H1 (cell line): ENCODE data around the gene CXCR5. TPM values are rescaled to one million over a fixed set of nuclear protein-coding genes. Genes with fewer than 3 reads are reported as not detected.

Experiments
- CTCF ChIA-PET: fragments of 300-600 bp; sonication (Branson Sonifier 250); formaldehyde crosslinking; loops from one replicate; lab custom pipeline; 2021; ENCODE audit not compliant: partially characterized antibody; lab: Charles Lee
- POLR2A ChIA-PET: fragments of 300-600 bp; sonication (Branson Sonifier 250); formaldehyde crosslinking; loops from one replicate; lab custom pipeline; 2021; ENCODE audit warnings: inconsistent platforms; ENCODE audit not compliant: partially characterized antibody; lab: Charles Lee
- DNase-seq, 2 experiments: peaks; one replicate each; pipeline versions ENCODE4 v3.0.0 to v3.0.0-alpha.2; 2010 to 2022; ENCODE audit warnings: low spot score in 2 of 2, low read depth in 1 of 2, mixed read lengths in 1 of 2
- FAIRE-seq: peaks from 2 replicates; lab custom pipeline; 2011; peaks lifted over from hg19 to GRCh38; lab: Jason Lieb, UNC
- H2AFZ ChIP-seq: 2 replicates; pipeline ENCODE4 v1.8.1; 2012; ENCODE audit warnings: low read length, inconsistent platforms
- H2AK5ac ChIP-seq: 2 replicates; pipeline ENCODE4 v1.6.1; 2013; ENCODE audit warnings: low read depth, low read length
- H2BK120ac ChIP-seq: replicated peaks from 2 replicates; pipeline ENCODE3; 2013; ENCODE audit warnings: low read depth, low read length, inconsistent platforms
- H2BK12ac ChIP-seq: 2 replicates; pipeline ENCODE4 v1.6.1; 2013; ENCODE audit warnings: low read depth, low read length
- H2BK15ac ChIP-seq: 2 replicates; pipeline ENCODE4 v1.6.1; 2013; ENCODE audit warnings: low read length
- H2BK20ac ChIP-seq: 2 replicates; pipeline ENCODE4 v1.6.1; 2013; ENCODE audit warnings: low read length
- H2BK5ac ChIP-seq: 2 replicates; pipeline ENCODE4 v1.6.1; 2013; ENCODE audit warnings: low read depth, low read length
- H3K14ac ChIP-seq: 2 replicates; pipeline ENCODE4 v1.6.1; 2013; ENCODE audit warnings: inconsistent platforms; ENCODE audit not compliant: insufficient read length
- H3K18ac ChIP-seq: 2 replicates; pipeline ENCODE4 v1.6.1; 2013; ENCODE audit warnings: low read length; ENCODE audit errors: extremely low read depth
- H3K23ac ChIP-seq: 2 replicates; pipeline ENCODE4 v1.6.1; 2013; ENCODE audit warnings: inconsistent platforms; ENCODE audit not compliant: insufficient read length
- H3K23me2 ChIP-seq: 2 replicates; pipeline ENCODE4 v1.6.1; 2013; ENCODE audit warnings: low read depth, low read length
- H3K27ac ChIP-seq: 2 replicates; pipeline ENCODE4 v1.6.1; 2011; ENCODE audit warnings: low read depth, low read length, inconsistent platforms
- H3K27me3 ChIP-seq, 4 experiments: replicated peaks in 1 of 4; 1 replicate in 1 of 4; 2 replicates in 3 of 4; pipeline versions ENCODE4 v1.6.1 to v1.8.1; 2011 to 2013; ENCODE audit warnings: low read length in 3 of 4, mild to moderate bottlenecking in 3 of 4, inconsistent platforms in 2 of 4, mixed read lengths in 2 of 4, moderate library complexity in 1 of 4; ENCODE audit not compliant: control insufficient read depth in 3 of 4, insufficient read depth in 3 of 4; ENCODE audit errors: extremely low read depth in 1 of 4
- H3K36me3 ChIP-seq, 4 experiments: 2 replicates each; pipeline versions ENCODE4 v1.6.1 to v1.8.1; 2011 to 2013; ENCODE audit warnings: mild to moderate bottlenecking in 4 of 4, low read length in 3 of 4, moderate library complexity in 2 of 4, control low read depth in 1 of 4, inconsistent platforms in 1 of 4; ENCODE audit not compliant: insufficient read depth in 4 of 4, control insufficient read depth in 2 of 4
- H3K4ac ChIP-seq: replicated peaks from 2 replicates; pipeline ENCODE3; 2013; ENCODE audit warnings: low read length, low read depth, mixed read lengths, inconsistent platforms; ENCODE audit not compliant: insufficient read length
- H3K4me1 ChIP-seq, 4 experiments: replicated peaks in 1 of 4; 1 replicate in 1 of 4; 2 replicates in 3 of 4; pipeline versions ENCODE4 v1.6.1 to v1.8.1; 2011 to 2013; ENCODE audit warnings: low read length in 3 of 4, inconsistent platforms in 2 of 4, mixed read lengths in 1 of 4; ENCODE audit not compliant: insufficient read depth in 4 of 4, control insufficient read depth in 3 of 4
- H3K4me2 ChIP-seq, 2 experiments: 2 replicates each; pipeline versions ENCODE4 v1.6.1 to v1.8.1; 2011 to 2013; ENCODE audit warnings: low read depth in 2 of 2, low read length in 2 of 2, control low read depth in 1 of 2, inconsistent platforms in 1 of 2, mild to moderate bottlenecking in 1 of 2; ENCODE audit not compliant: insufficient read depth in 1 of 2
- H3K4me3 ChIP-seq, 4 experiments: fragments of 200-600, 300-600 bp in 1 of 4; sonication (generic), shearing (Covaris generic), sonication (Bioruptor Twin) in 1 of 4; 2 replicates each; pipeline versions ENCODE4 v1.5.1 to v1.8.1; 2011 to 2016; ENCODE audit warnings: low read length in 4 of 4, low read depth in 3 of 4, control low read depth in 2 of 4, inconsistent platforms in 2 of 4, mild to moderate bottlenecking in 2 of 4, mixed read lengths in 1 of 4, moderate library complexity in 1 of 4; ENCODE audit not compliant: insufficient read depth in 2 of 4; ENCODE audit errors: extremely low read depth in 1 of 4
- H3K56ac ChIP-seq: replicated peaks from 2 replicates; pipeline ENCODE3; 2013; ENCODE audit warnings: low read depth, mild to moderate bottlenecking, mixed read lengths, low read length, inconsistent platforms; ENCODE audit not compliant: insufficient read length
- H3K79me1 ChIP-seq: 2 replicates; pipeline ENCODE4 v1.6.1; 2013; ENCODE audit warnings: low read depth, low read length, control low read depth
- H3K79me2 ChIP-seq, 2 experiments: 2 replicates each; pipeline versions ENCODE4 v1.6.1 to v1.8.1; 2012 to 2013; ENCODE audit warnings: low read length in 2 of 2, mild to moderate bottlenecking in 2 of 2, inconsistent platforms in 1 of 2; ENCODE audit not compliant: insufficient read depth in 2 of 2, control insufficient read depth in 1 of 2
- H3K9ac ChIP-seq, 4 experiments: replicated peaks in 1 of 4; 1 replicate in 1 of 4; 2 replicates in 3 of 4; pipeline versions ENCODE4 v1.6.1 to v1.8.1; 2011 to 2013; ENCODE audit warnings: low read depth in 3 of 4, low read length in 3 of 4, control low read depth in 2 of 4, mild to moderate bottlenecking in 2 of 4, moderate library complexity in 2 of 4, inconsistent platforms in 1 of 4; ENCODE audit errors: extremely low read depth in 1 of 4
- H3K9me3 ChIP-seq, 2 experiments: 2 replicates each; pipeline versions ENCODE4 v1.6.1 to v1.8.1; 2012 to 2013; ENCODE audit warnings: mild to moderate bottlenecking in 2 of 2, moderate library complexity in 2 of 2, control low read depth in 1 of 2, inconsistent platforms in 1 of 2, low read depth in 1 of 2, low read length in 1 of 2, mixed read lengths in 1 of 2; ENCODE audit not compliant: insufficient read depth in 2 of 2
- H4K20me1 ChIP-seq, 2 experiments: replicated peaks in 1 of 2; 2 replicates each; pipeline versions ENCODE3 to v1.8.1; 2011 to 2013; ENCODE audit warnings: inconsistent platforms in 2 of 2, low read length in 2 of 2, mild to moderate bottlenecking in 1 of 2; ENCODE audit not compliant: insufficient read depth in 2 of 2, control insufficient read depth in 1 of 2
- H4K5ac ChIP-seq: 2 replicates; pipeline ENCODE4 v1.6.1; 2013; ENCODE audit warnings: low read length, low read depth, mixed read lengths, inconsistent platforms; ENCODE audit not compliant: insufficient read length
- H4K8ac ChIP-seq: 2 replicates; pipeline ENCODE4 v1.8.0; 2013; ENCODE audit warnings: mild to moderate bottlenecking, moderate library complexity, low read length, inconsistent platforms; ENCODE audit not compliant: insufficient read depth; ENCODE audit errors: extremely low read depth
- H4K91ac ChIP-seq: replicated peaks from 2 replicates; pipeline ENCODE3; 2013; ENCODE audit warnings: low read length, mixed read lengths, inconsistent platforms; ENCODE audit not compliant: insufficient read length
- CBX8 ChIP-seq: fragments of 300-800, 300-1000 bp; sonication (generic); IDR thresholded peaks from 2 replicates; pipeline ENCODE4 v1.7.1; 2016; ENCODE audit warnings: low read depth, low read length, borderline replicate concordance
- CEBPB ChIP-seq: IDR thresholded peaks from 2 replicates; pipeline ENCODE4 v1.6.1; 2012; ENCODE audit warnings: low read depth, low read length
- CREB1 ChIP-seq: IDR thresholded peaks from 2 replicates; pipeline ENCODE4 v1.6.1; 2012; ENCODE audit warnings: inconsistent platforms
- EP300 ChIP-seq, 2 experiments: IDR thresholded peaks; 1 replicate in 1 of 2; 2 replicates in 1 of 2; pipeline ENCODE4 v1.6.1; 2011 to 2012; ENCODE audit warnings: low read depth in 2 of 2, low read length in 2 of 2, mild to moderate bottlenecking in 2 of 2, borderline replicate concordance in 1 of 2, inconsistent platforms in 1 of 2, moderate library complexity in 1 of 2
- FOSL1 ChIP-seq: IDR thresholded peaks from 2 replicates; pipeline ENCODE4 v1.6.1; 2011; ENCODE audit warnings: mild to moderate bottlenecking, low read depth, low read length, moderate library complexity; ENCODE audit not compliant: insufficient read depth
- JUN ChIP-seq: IDR thresholded peaks from 2 replicates; pipeline ENCODE4 v1.6.1; 2011; ENCODE audit warnings: low read depth, mild to moderate bottlenecking, improper control_type of control experiment, low read length
- MAFK ChIP-seq: IDR thresholded peaks from 2 replicates; pipeline ENCODE4 v1.6.1; 2012; ENCODE audit warnings: low read depth, mild to moderate bottlenecking, improper control_type of control experiment, low read length
- POLR2AphosphoS5 ChIP-seq: IDR thresholded peaks from 2 replicates; pipeline ENCODE4 v1.6.1; 2011; ENCODE audit warnings: low read depth, low read length
- RAD21 ChIP-seq, 2 experiments: IDR thresholded peaks in 1 of 2; conservative IDR thresholded peaks in 1 of 2; 2 replicates each; pipeline ENCODE4 v1.6.1; 2011; ENCODE audit warnings: low read depth in 2 of 2, low read length in 2 of 2, improper control_type of control experiment in 1 of 2, inconsistent platforms in 1 of 2, mild to moderate bottlenecking in 1 of 2, moderate library complexity in 1 of 2
- TEAD4 ChIP-seq: IDR thresholded peaks from 2 replicates; pipeline ENCODE4 v1.6.1; 2012; ENCODE audit warnings: low read depth, low read length, inconsistent platforms, mixed read lengths
- ZNF274 ChIP-seq: IDR thresholded peaks from 2 replicates; pipeline ENCODE4 v1.7.0; 2012; ENCODE audit warnings: low read length, borderline replicate concordance; ENCODE audit errors: extremely low read depth
- WGBS, 2 experiments: shearing (Covaris generic) in 1 of 2; methylation state at CpG; one replicate each; pipeline versions ENCODE4 v1.1.6 to v1.1.7; 2013 to 2015; ENCODE audit warnings: low lambda C conversion rate in 2 of 2, mixed read lengths in 2 of 2, inconsistent platforms in 1 of 2, low coverage in 1 of 2, missing lambda C conversion rate in 1 of 2; ENCODE audit not compliant: insufficient replicate concordance in 2 of 2, insufficient coverage in 1 of 2, insufficient read length in 1 of 2; ENCODE audit errors: extremely low coverage in 1 of 2, missing lambda C conversion rate in 1 of 2; 5-methylcytosine and 5-hydroxymethylcytosine counted together
- polyA plus RNA-seq, 7 experiments: library from polyadenylated mRNA; depleted of rRNA in 3 of 7; stranded (reverse) in 5 of 7; unstranded in 2 of 7; fragments of >200 nt in 5 of 7; fragments of 200-250 nt in 2 of 7; gene quantifications; 1 replicate in 5 of 7; 2 replicates in 1 of 7; 4 replicates in 1 of 7; pipeline versions ENCODE4 v1.2.1 to v1.2.3, GENCODE V29; 2011 to 2013; ENCODE audit warnings: missing spikeins in 2 of 7, mixed read lengths in 2 of 7
- total RNA-seq: library from RNA; stranded (reverse); fragmentation: NEBNext Ultra II Directional; extraction: Animal tissue kit (Norgen Biotek cat#: 25700); gene quantifications from 2 replicates; pipeline ENCODE4 v1.2.1, GENCODE V29; 2021
- TF ChIP-seq, protein P1 (sequence below): IDR thresholded peaks from 2 replicates; pipeline ENCODE4 v1.6.1; 2012; ENCODE audit warnings: inconsistent platforms

CXCR5 gene
- total and polyA plus RNA-seq, 2 of the 8 experiments (the other 6 are each of a cell fraction or from before 2014, with no cell fraction given): not detected

GRCh38 chr11:118929501-118930093 lies 45.9 kb downstream of the CXCR5 start:
- ChIA-PET POLR2A (interaction anchor here (1.1 to 3.4 kb wide), 13 partner anchors 10 to 269 kb away, joined by 3 to 12 read pairs (median 5); partner anchors contain the start of genes CENATAC, DDX6 and UPK2), CTCF (interaction anchor here (0.6 to 7.3 kb wide), 21 partner anchors 10 to 370 kb away, joined by 3 to 100 read pairs (median 4); partner anchors contain the start of genes DDX6 and UPK2)
- Histone ChIP-seq H3K27me3 (peaks cover 0 to 6% (median 0%) of the 10 kb centered on the region in 4 experiments; a peak in 3 of 7 replicates), H2AK5ac (no peak overlapping the region), H3K36me3 (no peaks in the 10 kb centered on the region), H3K9ac (peak overlapping the region in 2 of 4 experiments; percentile 35 to 50; a peak in 2 of 7 replicates), H2BK12ac (peak overlapping the region; percentile 80; the same call in 1 of the 2 replicates), H3K4me2 (peak overlapping the region; percentile 57 to 95), H2BK20ac (no peak overlapping the region), H3K27ac (peak overlapping the region; percentile 68), H2AFZ (no peak overlapping the region), H4K91ac (peak overlapping the region; percentile 98), H3K18ac (peak overlapping the region; percentile 99), H3K79me1 (peaks cover 6% of the 10 kb centered on the region), H3K4me3 (peak overlapping the region; percentile 68 to 95 (median 80)), H2BK15ac (peak overlapping the region; percentile 95; the same call in 1 of the 2 replicates), H3K9me3 (no peaks in the 10 kb centered on the region), H4K8ac (no peak overlapping the region; the same call in 1 of the 2 replicates), H3K56ac (peak overlapping the region; percentile 93), H3K79me2 (peaks cover 6 to 8% of the 10 kb centered on the region in 2 experiments), H3K23me2 (peaks cover 11% of the 10 kb centered on the region), H4K5ac (peak overlapping the region; percentile 78), H3K4me1 (peaks cover 0 to 19% (median 10%) of the 10 kb centered on the region in 4 experiments; a peak in 6 of 7 replicates), H2BK5ac (peak overlapping the region; percentile 95), H3K23ac (no peak overlapping the region), H4K20me1 (peaks cover under 1 to 6% of the 10 kb centered on the region in 2 experiments), H3K4ac (peak overlapping the region; percentile 98), H3K14ac (no peak overlapping the region), H2BK120ac (peak overlapping the region; percentile 81)
- FAIRE-seq (no peak), DNase-seq (peak in 1 of 2 experiments; percentile 83)
- WGBS, 2 experiments: 0% methylated on average over 6 of the region's 26 CpGs; no CpG with 5 or more reads in 1 of the 2 experiments
- TF ChIP-seq RAD21 (IDR thresholded peaks at IDR 0.05 in 1 of 2, conservative IDR thresholded peaks at IDR 0.05 in 1 of 2; ENCODE audit: low read depth in 2 of 2, low read length in 2 of 2): no peak
- TF ChIP-seq MAFK: no peak
- peak; percentile 68; the same call in 1 of the 2 replicates for TF ChIP-seq CREB1
- TF ChIP-seq, protein P1, sequence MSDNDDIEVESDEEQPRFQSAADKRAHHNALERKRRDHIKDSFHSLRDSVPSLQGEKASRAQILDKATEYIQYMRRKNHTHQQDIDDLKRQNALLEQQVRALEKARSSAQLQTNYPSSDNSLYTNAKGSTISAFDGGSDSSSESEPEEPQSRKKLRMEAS: no peak; the same call in 1 of the 2 replicates
- TF ChIP-seq ZNF274: no peak
- no peak for TF ChIP-seq CEBPB
- no peak for TF ChIP-seq JUN
- no peak for TF ChIP-seq FOSL1
- no peak for TF ChIP-seq POLR2AphosphoS5
- no peak for TF ChIP-seq EP300 (IDR thresholded peaks at IDR 0.05; ENCODE audit: borderline replicate concordance in 1 of 2, low read depth in 2 of 2, low read length in 2 of 2)
- TF ChIP-seq TEAD4: no peak
- no peak for TF ChIP-seq CBX8
